ENCODE measurements around the gene NR2C1.
"Not testable (repeated sequence)": the region's sequence is repeated elsewhere in the genome, so short reads cannot be mapped to it uniquely, and the experiment has no call there.

GRCh38 chr12:95095866-95096265 lies 22.4 kb upstream of the NR2C1 start:
- not testable (repeated sequence) for TF ChIP-seq CTCF (conservative IDR thresholded peaks at IDR 0.05; ENCODE audit: low read depth, low read length); EZH2 (IDR thresholded peaks at IDR 0.05; ENCODE audit: borderline replicate concordance, low read depth, low read length, poor library complexity, severe bottlenecking)
